Heart left ventricle (tissue), 13 donors: ENCODE data around the gene CAPRIN2.

Experiments
- POLR2A ChIP-seq, 2 donors: fragments of 450-650 bp; IDR thresholded peaks; one replicate each; pipeline ENCODE4 v1.6.1; 2017; ENCODE audit warnings: antibody characterized with exemption in 2 of 2, mild to moderate bottlenecking in 2 of 2, moderate library complexity in 2 of 2
- TF ChIP-seq, protein P1 (sequence below), 12 donors: fragments of 200-600 bp; sonication (generic) in 4 of 12; IDR thresholded peaks; one replicate each; pipeline versions ENCODE4 v1.5.0 to v1.8.0; 2018 to 2022; ENCODE audit warnings: antibody characterized with exemption in 12 of 12, mild to moderate bottlenecking in 5 of 12
- donor health status: ischemic (EF 13 %, LVEDD 7.1; RV severe dilation, severe dysfunction).
- donor health status: DM: no; HTN: yes; CAD: no.
- donor health status: DM: no; HTN: no; CAD: no.
- donor health status: ischemic (EF 25% LVEDD 6.9; RV normal size, moderate dysfunction).
- donor health status: ischemic (EF 25% LVEDD 5.7; RV mildly dilated, moderate dysfunction).
- donor health status: ischemic (EF 35%, LVEDD 5.7; RV mildly dilated, moderate dysfunction).
- donor health status: nonischemic (EF 11% LVEDD 7.7; RV severe dilation, severe dysfunction).
- donor health status: DM: yes; HTN: yes; CAD: no.
- donor health status: PGD.
- donor health status: ischemic (EF 29% LVEDD 5.4; RV normal size, mild dysfunction).
- donor health status: nonischemic (EF 23%, LVEDD 6.1; RV moderate dilation, normal function).

GRCh38 chr12:30746190-30746589 lies 8.6 kb downstream of the CAPRIN2 start:
- TF ChIP-seq, protein P1, sequence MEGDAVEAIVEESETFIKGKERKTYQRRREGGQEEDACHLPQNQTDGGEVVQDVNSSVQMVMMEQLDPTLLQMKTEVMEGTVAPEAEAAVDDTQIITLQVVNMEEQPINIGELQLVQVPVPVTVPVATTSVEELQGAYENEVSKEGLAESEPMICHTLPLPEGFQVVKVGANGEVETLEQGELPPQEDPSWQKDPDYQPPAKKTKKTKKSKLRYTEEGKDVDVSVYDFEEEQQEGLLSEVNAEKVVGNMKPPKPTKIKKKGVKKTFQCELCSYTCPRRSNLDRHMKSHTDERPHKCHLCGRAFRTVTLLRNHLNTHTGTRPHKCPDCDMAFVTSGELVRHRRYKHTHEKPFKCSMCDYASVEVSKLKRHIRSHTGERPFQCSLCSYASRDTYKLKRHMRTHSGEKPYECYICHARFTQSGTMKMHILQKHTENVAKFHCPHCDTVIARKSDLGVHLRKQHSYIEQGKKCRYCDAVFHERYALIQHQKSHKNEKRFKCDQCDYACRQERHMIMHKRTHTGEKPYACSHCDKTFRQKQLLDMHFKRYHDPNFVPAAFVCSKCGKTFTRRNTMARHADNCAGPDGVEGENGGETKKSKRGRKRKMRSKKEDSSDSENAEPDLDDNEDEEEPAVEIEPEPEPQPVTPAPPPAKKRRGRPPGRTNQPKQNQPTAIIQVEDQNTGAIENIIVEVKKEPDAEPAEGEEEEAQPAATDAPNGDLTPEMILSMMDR (IDR thresholded peaks at IDR 0.05), result no peak
- TF ChIP-seq POLR2A (IDR thresholded peaks at IDR 0.05), result no peak
